Measurements from ENCODE around the gene RASSF5.

RASSF5 gene, protein sequence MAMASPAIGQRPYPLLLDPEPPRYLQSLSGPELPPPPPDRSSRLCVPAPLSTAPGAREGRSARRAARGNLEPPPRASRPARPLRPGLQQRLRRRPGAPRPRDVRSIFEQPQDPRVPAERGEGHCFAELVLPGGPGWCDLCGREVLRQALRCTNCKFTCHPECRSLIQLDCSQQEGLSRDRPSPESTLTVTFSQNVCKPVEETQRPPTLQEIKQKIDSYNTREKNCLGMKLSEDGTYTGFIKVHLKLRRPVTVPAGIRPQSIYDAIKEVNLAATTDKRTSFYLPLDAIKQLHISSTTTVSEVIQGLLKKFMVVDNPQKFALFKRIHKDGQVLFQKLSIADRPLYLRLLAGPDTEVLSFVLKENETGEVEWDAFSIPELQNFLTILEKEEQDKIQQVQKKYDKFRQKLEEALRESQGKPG

DNA sequence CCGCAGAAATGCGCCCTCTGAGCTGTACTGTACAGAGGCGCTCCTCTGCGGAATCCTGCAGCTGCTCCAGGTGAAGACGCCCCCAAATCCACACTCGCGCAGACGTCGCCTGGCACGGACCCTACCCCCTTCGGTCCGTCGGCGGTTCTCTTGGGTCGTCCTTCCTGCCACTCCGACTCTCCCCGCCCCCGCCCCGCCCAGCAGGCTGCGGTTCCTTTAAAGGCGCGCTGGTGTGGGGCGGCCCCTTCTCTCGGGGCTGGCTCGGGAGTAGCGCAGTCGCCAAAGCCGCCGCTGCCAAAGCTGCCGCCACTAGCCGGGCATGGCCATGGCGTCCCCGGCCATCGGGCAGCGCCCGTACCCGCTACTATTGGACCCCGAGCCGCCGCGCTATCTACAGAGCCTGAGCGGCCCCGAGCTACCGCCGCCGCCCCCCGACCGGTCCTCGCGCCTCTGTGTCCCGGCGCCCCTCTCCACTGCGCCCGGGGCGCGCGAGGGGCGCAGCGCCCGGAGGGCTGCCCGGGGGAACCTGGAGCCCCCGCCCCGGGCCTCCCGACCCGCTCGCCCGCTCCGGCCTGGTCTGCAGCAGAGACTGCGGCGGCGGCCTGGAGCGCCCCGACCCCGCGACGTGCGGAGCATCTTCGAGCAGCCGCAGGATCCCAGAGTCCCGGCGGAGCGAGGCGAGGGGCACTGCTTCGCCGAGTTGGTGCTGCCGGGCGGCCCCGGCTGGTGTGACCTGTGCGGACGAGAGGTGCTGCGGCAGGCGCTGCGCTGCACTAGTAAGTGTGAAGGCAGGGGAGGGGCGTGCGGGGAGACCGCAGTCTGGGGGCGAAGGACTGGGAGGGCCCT is at the start of gene RASSF5:
Gene RASSF5, plus strand, starts transcription at position 248 of the 846 bp plus-strand sequence. Its CDS starts 72 bp downstream, at position 320.
- DNase-seq = peak in 52 of 58 donors; percentile 20 to 85 (median 52)

DNA sequence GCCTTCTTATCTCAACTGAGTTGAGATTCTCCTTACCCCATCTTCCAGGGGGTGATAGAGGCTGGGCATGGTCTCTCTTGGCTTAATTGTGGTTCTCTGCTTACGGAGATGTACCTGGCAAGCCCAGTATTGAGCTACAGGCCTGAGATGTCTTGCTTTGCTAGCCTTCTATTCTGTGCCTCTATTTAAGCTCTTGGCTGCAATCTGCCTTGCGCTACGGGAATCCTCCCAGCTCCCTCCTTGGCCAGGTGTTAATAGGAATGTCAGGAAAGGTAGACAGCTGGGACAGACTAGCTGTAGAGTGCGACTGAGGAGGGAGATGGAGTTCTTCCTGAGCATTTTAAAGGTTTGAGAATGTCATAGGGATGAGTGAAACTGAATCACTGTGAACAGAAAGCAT is 47.6 kb upstream of the RASSF5 start:
- DNase-seq = no peak

DNA sequence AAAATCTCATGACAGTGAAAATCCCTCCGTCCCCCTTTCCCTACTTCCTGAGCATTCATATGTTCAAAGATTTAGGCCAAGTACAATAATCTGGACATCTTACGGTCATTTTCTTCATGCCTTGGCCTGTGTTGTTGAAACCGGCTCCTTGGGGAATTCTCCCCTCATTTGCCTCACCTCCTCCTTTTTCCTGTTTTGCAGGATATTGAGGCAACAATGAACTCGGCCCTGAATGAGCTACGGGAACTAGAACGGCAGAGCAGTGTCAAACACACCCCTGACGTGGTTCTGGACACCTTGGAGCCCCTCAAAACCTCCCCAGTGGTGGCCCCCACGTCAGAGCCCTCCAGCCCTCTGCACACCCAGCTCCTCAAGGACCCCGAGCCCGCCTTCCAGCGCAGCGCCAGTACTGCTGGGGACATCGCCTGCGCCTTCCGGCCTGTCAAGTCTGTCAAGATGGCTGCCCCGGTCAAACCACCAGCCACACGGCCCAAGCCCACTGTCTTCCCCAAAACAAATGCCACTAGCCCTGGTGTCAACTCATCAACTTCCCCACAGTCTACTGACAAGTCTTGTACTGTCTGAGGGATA is 46.4 kb upstream of the RASSF5 start:
- no peak for DNase-seq

DNA sequence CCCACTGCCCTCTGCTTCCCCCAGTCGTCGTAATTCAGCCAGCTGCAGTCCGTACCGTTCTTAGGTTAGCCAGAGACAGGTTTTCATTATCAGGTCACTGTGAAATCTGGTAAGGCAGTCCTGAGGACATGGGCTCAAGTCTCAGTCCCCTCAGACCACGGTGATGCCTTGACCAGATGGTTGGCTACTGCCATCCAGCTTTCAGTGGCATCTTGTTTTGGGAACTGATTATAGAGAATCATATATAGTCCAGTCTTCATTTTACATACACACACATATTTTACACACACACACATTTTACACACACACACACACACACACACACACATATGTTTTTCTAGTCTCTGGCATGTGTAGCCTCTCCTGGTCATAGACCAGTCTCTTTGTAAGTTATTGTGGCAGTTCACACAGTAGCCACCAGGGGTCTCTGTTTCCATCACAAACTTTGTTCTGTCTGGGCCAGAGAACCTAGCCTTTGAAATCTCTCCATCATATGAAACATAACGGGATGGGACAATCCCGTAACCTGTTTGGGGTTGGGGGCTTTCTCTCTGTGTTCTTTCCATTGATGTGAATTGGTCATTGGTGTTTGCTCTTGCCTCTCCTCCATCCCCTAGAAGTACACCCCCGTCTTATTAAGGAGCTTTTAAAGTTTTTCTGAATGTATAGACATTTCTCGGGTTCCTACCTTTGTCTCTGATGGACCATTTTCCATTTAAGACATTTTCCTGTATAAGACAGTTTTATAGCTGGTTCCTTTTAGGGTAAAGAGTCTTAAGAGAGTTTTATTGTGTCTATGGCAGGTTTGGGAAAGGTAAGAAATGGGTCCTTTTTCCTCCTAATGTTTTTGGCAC is 45.5 kb upstream of the RASSF5 start:
- peak in 45 of 58 donors; percentile 9 to 77 (median 40) for DNase-seq

DNA sequence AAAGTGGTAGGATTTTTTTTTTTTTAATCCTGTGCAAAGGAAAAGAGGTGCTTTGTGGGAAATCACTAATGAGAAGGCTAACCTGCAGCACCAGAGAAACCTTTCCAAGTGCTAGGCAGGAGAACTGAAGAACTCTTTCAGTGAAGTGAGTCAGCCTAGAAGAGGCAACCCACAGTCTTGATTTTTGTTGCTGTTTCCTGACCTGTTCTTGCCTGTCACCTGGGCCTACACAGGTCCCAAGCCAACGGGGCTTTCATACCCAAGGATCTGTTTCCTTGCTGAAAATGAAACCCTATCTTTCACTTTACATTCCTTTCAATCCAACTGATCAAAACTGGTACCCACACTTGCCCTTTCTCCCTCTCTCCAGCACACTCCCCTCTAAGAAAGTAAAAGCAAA is 44.2 kb upstream of the RASSF5 start:
- DNase-seq = no peak

DNA sequence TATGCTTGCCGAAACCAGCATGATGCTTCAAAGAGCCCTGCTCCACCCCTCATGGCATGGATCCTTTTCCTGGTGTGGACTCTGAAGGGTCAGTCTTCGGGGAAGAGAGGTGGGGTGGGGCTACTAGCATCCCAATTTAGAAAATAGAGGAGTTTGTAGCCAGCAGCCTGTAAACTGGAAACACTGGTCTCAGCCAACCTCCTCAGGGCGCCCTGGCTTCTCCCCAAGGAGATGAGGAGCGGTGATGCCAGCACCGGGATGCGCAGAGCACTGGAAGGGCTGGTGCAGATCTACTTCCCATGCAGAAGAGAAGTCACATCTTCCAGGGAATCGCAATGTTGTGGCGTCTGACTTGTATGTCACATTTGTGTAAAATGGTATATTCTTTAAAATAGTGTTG is 43.4 kb upstream of the RASSF5 start:
- no peak for DNase-seq

DNA sequence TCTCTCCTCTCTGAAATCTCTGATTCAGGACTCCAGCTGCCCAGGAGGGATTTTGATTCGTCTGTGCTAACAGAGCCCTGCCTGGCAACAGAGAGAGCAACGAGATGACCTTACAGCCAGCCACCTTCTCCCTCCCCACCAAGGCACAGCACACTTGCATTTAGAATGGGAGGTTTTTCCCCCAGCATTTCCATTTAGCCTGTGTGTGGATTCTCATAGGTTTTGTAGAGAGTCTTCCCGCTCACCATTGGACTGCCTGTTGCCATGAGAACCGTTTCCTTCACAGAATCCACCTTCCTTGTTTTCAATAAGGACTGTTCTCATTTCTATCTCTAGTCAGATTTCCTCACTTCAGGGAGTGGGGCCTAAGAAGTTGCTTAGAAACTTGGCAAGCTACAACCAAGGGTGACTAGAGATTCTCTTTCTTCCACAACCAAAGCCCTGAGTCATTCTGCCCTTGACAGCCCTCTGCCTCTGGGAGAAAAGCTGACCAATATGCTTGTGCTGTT is 42.8 kb upstream of the RASSF5 start:
- DNase-seq = peak in 23 of 58 donors; percentile 14 to 78 (median 35)

DNA sequence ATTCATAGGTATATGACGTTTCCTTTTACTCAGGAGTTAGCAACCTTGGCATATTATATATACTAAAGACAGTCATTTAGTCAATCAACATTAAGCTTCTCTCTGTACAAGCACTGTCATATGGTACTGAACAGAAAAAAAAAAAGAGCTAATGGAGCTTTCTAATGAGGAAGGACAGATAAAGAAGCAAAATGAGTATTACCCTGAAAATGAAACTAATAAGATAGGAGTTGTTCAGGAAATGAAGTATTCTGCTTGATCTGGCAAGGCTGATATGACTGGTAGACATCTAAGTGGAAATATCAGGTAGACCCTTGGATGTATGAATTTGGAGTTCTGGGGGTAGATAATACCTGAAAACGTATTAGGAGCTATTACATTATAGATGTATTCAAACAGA is 41.4 kb upstream of the RASSF5 start:
- no peak for DNase-seq

DNA sequence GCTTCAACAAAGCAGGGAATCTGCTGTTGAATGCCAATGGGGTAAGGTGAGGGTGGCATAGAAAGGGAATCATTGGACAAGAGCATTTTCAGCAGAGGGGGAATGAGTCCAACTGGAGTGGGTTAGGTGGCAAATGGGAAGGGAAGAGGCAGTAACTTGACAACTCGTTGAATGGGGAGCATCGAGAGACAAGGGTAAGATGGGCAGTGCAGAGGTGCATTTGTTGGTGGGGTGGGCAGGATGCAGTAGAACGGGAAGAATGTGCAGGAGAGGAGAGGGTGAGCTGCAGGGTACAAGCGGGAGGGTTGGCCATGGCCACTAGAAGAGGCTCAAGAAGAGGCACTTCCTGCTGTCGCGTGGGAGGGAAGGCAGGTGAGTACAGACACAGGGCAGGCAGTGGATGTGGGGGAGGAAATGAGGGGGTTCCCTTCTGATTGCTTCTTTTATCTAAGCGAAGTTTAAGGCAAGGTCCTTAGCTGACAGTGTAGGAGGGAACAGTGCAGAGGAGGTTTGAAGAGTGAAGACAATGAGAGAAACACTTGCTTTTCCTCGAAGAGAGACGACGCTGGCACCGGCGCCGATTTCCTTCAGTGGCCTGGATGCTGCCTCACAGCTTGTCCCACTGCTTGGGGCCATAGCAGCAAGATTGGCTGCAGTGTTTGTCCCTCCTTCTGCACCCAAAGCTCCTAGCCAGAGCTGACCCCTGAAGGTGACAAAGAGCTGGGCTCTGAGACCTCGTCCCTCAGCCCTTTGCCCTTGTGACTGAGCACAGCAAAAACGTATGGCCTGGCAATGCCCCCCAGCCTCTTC is 40.3 kb upstream of the RASSF5 start:
- DNase-seq = peak in 5 of 58 donors; percentile 7 to 22 (median 12)

DNA sequence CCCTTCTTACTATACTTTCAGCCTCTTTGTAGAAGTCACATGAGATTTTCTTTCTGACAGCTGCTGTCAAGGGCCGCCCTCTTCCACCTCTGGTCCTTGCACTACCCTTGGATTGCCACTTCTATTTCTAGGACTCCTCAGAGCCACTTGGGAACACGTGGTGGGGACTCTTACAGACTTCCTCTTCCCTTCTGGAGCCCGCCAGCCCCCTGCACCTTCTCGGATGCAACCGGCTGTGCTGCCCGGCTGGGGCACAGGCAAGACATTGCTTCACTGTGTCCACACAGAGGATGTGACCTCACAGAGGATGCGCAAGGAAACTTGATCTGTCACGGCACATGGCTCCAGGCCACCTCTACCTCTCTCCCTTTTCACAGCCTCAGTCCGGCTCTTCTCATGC is 39.4 kb upstream of the RASSF5 start:
- DNase-seq = peak in 24 of 58 donors; percentile 15 to 71 (median 30)

DNA sequence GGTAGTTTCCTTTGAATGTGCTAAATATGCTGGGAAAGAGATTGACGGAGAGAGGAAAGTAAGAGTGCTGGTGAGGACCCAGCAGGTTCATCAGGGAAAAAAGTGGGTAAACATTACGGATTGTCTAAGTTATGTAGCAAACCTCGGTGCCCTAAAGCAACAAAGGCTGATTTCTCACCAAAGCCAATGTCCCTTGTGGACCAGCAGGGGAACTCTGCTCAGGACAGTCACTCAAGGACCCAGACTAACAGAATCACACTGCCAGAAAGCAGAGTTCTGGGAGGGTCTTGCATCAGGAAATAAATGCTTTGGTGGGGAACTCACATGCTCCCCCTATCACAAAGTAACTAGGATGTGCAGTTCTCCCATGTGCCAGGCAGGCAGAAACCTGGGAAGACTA is 38.8 kb upstream of the RASSF5 start:
- no peak for DNase-seq

DNA sequence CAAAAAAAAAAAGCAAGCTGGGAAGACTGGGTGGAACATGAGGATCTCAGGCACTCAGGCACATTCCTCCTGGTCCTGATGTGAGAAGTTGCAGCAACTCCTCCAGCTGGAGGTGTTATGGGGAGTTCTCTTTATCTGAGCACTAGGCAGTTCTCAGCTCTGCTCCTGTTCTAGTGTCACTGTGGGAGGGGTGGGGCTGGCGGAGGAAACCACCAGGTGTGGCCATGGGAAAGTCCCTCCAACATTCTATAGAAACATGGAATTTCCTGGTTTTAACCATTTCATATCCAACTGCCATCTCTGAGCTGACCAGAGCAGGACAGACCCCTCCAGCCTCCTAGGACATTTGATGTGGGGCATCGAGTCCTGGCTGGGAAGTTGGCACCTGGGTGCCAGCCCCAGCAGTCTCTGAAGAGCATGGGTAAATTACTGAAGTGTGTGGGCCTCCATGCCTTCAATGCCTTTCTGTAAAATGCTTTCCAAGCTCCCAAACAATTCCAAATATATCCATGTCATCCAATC is 37.9 kb upstream of the RASSF5 start:
- DNase-seq = no peak

DNA sequence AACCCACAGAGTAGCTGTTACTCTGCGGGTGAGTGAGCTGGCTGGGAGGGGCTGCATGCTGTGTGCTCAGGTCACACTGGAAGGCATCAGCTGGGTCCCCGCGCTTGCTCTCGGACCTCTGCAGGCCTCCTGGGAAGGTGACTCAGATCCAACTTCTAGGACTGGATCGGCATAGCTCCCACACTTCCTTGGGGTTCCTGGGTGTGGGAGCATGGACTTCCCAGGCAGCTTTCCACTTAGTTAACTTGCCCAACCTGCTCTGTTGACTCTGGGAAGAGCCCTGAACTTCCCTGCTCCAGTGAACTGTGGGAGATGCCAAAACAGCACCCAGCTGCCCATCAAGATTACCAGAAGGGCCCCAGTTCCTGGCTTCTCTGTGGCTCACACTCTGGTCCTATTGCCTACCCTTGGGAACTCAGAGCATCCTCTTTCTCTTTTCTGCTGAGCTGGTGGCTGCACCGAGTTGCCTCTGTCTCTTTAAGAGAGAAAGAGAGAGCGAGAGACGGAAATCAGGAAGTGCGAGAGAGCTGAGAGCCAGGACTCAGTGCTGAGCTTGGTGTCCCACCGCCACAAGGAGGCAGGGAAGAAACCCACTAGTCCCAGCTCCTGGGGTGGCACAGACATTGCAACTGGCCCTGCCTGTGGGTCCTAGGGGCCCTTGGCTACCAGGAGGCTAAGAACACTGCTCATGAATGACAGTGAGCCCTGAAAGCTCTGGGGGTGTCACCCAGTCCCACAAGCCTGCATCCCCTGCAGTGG is 37.2 kb upstream of the RASSF5 start, which contains the start of gene IKBKE:
Gene IKBKE, plus strand, starts transcription at position 544 of the 759 bp plus-strand sequence. CDS start 2,752 bp downstream, outside the sequence.
- DNase-seq = peak in 36 of 58 donors; percentile 14 to 64 (median 36)

DNA sequence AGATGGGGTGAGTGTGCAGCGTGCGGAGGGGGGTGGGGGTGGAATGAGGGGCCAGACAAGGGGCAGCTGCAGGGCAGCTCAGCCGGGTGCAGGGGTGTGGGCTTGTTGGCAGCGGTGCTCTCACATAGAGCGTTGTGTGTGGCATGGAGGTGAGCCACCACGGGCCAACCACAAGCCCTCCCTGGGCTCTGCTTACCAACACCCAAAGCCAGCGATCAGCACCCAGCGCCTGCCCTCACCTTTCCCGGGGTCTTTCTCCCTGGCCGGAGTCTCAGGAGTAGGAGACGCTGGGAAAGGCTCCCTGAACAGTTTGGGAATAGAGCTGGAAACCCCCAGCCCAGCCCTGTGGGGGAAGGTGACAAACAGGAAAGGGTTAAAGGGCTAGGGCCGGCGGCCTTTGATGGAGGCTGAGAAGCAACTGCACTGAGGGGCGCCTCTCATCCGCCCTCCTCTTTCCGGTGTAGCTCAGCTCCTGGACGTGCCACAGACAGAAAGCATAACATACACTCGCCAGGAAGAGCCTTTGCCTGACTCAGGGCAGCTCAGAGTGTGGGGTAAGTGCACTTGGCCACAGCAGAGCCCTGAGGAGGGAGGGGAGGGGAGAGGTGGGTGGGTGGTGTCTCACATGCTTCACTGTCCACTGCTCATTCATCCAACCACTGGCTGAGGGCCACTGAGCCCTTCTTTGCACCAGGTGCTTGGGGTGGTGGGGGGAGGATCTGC is 36.5 kb upstream of the RASSF5 start:
- DNase-seq = no peak

DNA sequence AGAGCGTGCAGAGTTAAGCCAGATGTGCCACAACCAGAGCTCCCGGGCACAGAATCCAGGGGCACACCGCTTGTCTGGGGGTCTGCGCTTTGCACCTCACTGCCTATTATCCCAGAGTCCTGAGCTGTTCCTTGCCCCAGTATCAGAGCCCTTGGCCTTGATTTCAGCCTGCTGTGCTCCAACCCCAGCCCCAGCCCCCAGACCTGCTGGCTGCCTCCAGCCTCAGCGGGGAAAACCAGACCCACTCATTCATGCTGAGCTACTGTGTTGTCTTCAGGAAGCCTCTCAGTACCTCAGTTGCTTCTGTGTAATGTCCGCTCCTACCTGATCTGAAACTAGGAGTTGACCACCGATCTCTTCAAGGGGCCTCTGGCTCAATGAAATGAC is 35.9 kb upstream of the RASSF5 start:
- no peak for DNase-seq

DNA sequence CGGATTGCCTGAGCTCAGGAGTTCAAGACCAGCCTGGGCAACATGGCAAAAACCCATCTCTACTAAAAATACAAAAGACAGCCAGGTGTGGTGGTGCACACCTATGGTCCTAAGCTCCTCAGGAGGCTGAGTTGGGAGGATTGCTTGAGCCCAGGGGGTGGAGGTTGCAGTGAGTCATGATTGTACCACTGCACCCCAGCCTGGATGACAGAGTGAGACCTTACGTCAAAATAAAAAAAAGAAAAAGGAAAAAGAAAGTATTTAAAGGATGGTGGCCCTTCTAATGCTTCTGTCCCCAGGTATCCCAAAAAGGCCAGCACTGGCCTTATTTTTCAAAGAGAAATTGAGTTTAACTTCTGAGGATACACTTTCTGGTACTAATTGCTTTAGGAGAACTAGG is 35.3 kb upstream of the RASSF5 start:
- no peak for DNase-seq

DNA sequence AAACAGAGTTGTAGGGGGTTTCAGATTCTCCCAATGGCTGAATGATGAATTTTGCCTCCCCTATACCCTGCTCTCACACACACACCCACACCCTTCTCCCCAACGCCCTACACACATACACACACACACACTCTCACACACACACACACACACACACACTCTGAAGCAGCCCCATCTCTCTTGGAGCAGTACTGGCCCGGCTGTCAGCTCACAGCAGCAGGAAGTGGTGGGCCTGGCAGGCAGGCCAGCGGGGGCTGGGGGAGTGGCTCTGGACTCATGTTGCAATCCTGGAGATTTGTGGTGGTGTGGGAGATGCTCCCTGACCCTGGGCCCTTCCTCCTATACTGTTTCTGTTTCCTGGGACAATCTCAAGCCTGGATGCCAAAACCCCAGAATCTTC is 34.9 kb upstream of the RASSF5 start:
- DNase-seq = peak in 1 of 58 donors; percentile 40

DNA sequence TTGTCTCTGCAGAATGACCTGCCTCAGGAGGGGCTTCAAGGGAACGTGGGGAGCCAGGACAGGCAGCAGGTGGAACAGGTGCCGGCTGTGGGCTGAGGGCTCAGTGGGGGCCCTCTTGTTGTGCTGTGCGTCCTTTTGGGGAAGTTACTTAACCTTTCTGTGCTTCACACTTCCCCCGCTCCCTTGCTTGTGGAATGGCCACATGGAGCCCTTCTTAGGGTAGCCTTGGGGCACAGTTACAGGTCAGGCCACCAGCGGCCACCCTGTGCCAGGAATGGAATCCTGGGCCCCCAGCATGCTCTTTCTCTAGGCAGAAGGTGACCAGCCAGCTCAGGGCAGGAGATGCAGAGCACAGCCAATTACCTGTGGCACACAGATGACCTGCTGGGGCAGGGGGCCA is 34.4 kb upstream of the RASSF5 start:
- no peak for DNase-seq

Measured in anterior cingulate cortex (tissue), 58 donors.